Caco-2 (cell line): Measurements from ENCODE around the gene NSD1. TPM values are rescaled to one million over a fixed set of nuclear protein-coding genes. Genes with fewer than 3 reads are reported as not detected.
A peak's percentile ranks its signal among the peaks of the same experiment; 100 is the strongest.

Source experiments
- BruUV-seq: library from RNA; stranded (reverse); fragments of 400-500 nt; replicated peaks from 2 replicates; lab custom pipeline; 2021; lab: Mats Ljungman, UMichigan
- CTCF ChIA-PET: fragments of 300-600 bp; sonication (Branson Sonifier 250); formaldehyde crosslinking; loops from one replicate; lab custom pipeline; 2022; ENCODE audit warnings: antibody characterized with exemption; lab: Charles Lee
- POLR2A ChIA-PET: fragments of 300-600 bp; sonication (Branson Sonifier 250); formaldehyde crosslinking; loops from one replicate; lab custom pipeline; 2022; ENCODE audit warnings: antibody characterized with exemption; lab: Charles Lee
- DNase-seq, 2 experiments: peaks; one replicate each; pipeline versions ENCODE4 v3.0.0 to v3.0.0-alpha.2; 2020 to 2022
- H3K27me3 ChIP-seq: replicated peaks from 2 replicates; pipeline ENCODE4 v1.6.0; 2011; ENCODE audit warnings: low read length; ENCODE audit not compliant: control insufficient read depth, insufficient read depth
- H3K36me3 ChIP-seq: 2 replicates; pipeline ENCODE4 v1.5.1; 2011; ENCODE audit warnings: low read length; ENCODE audit not compliant: control insufficient read depth, insufficient read depth
- H3K4me1 ChIP-seq: fragments of 250-450 bp; sonication (Bioruptor Pico); 2 replicates; pipeline ENCODE4 v1.5.1; 2020; ENCODE audit warnings: mild to moderate bottlenecking
- H3K4me3 ChIP-seq: 2 replicates; pipeline ENCODE4 v1.5.1; 2011; ENCODE audit warnings: low read depth, mild to moderate bottlenecking, control low read depth, low read length
- H3K9me3 ChIP-seq: fragments of 250-450 bp; sonication (Bioruptor Pico); 2 replicates; pipeline ENCODE4 v1.5.1; 2020; ENCODE audit warnings: mild to moderate bottlenecking, moderate library complexity
- H3K27ac Mint-ChIP-seq: one replicate; pipeline ENCODE4 v1.8.0; 2022; ENCODE audit warnings: mixed read lengths; ENCODE audit not compliant: unreplicated experiment
- H3K27me3 Mint-ChIP-seq: one replicate; pipeline ENCODE4 v1.8.0; 2022; ENCODE audit warnings: mixed read lengths; ENCODE audit not compliant: insufficient read depth, unreplicated experiment
- H3K36me3 Mint-ChIP-seq: one replicate; pipeline ENCODE4 v1.8.0; 2022; ENCODE audit warnings: mild to moderate bottlenecking, mixed read lengths; ENCODE audit not compliant: insufficient read depth, unreplicated experiment
- H3K4me1 Mint-ChIP-seq: one replicate; pipeline ENCODE4 v1.8.0; 2022; ENCODE audit warnings: low read depth, mixed read lengths; ENCODE audit not compliant: unreplicated experiment
- H3K4me3 Mint-ChIP-seq: one replicate; pipeline ENCODE4 v1.8.0; 2022; ENCODE audit warnings: mild to moderate bottlenecking, moderate library complexity, mixed read lengths; ENCODE audit not compliant: unreplicated experiment
- H3K9me3 Mint-ChIP-seq: one replicate; pipeline ENCODE4 v1.8.0; 2022; ENCODE audit warnings: mixed read lengths; ENCODE audit not compliant: unreplicated experiment
- CTCF ChIP-seq, 2 experiments: fragments of 200-600 bp in 1 of 2; IDR thresholded peaks; 1 replicate in 1 of 2; 2 replicates in 1 of 2; pipeline versions ENCODE4 v1.5.1 to v1.8.0; 2011 to 2022; ENCODE audit warnings: antibody characterized with exemption in 1 of 2, control low read depth in 1 of 2, inconsistent platforms in 1 of 2, low read depth in 1 of 2, low read length in 1 of 2, mild to moderate bottlenecking in 1 of 2, moderate library complexity in 1 of 2; ENCODE audit not compliant: insufficient read depth in 1 of 2, severe bottlenecking in 1 of 2, unreplicated experiment in 1 of 2
- intact Hi-C: fragments of 100-400 bp; cut with micrococcal nuclease; formaldehyde crosslinking; loops from one replicate; pipeline ENCODE4 v1.10.0; 2022; ENCODE audit not compliant: unreplicated experiment
- total RNA-seq: library from RNA; stranded (reverse); gene quantifications from 2 replicates; pipeline ENCODE4 v1.2.3, GENCODE V29; 2022

The NSD1 gene
- total RNA-seq, 1 experiment from 2014 or later = 67.4 TPM

GRCh38 chr5:177347699-177348098 is 214.1 kb downstream of the NSD1 start:
- CTCF ChIA-PET = no interaction called here
- no peaks in the 10 kb centered on the region for H3K27me3 ChIP-seq
- Mint-ChIP-seq H3K4me1 (peaks cover 18% of the 10 kb centered on the region), H3K36me3 (peaks cover 56% of the 10 kb centered on the region), H3K4me3 (no peak overlapping the region), H3K27ac (no peak overlapping the region), H3K9me3 (no peaks in the 10 kb centered on the region), H3K27me3 (no peaks in the 10 kb centered on the region)
- peaks cover 12% of the 10 kb centered on the region; the same call in 1 of the 2 replicates for H3K4me1 ChIP-seq
- POLR2A ChIA-PET = no interaction called here
- no peaks in the 10 kb centered on the region for H3K9me3 ChIP-seq
- H3K36me3 ChIP-seq = 0 out of 2 replicates have a peak, but pooled peaks cover 2% of the 10 kb centered on the region
- BruUV-seq = no TSS peak
- intact Hi-C loops = no loop called here
- no peak overlapping the region for H3K4me3 ChIP-seq
- TF ChIP-seq CTCF (IDR thresholded peaks at IDR 0.05; ENCODE audit: insufficient read depth in 1 of 2, low read depth in 1 of 2, low read length in 1 of 2, severe bottlenecking in 1 of 2, unreplicated experiment in 1 of 2) = no peak
- no peak for DNase-seq

DNA sequence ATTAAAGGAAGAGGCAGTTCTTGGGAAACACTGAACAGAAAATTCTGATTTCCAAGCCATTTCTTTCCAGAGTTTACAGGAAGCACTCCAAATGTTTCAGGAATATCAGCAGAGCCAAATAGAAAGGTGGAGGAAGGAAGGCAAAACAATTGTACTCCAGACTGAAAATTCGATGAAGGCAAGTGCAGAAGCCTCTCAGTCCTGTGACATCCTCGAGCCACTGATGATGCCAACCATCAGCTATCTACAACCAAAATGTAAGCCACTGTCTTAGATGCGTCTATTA is 215.7 kb downstream of the NSD1 start:
- intact Hi-C loops = no loop called here
- Mint-ChIP-seq H3K27ac (no peak overlapping the region), H3K4me1 (peaks cover 22% of the 10 kb centered on the region), H3K27me3 (no peaks in the 10 kb centered on the region), H3K36me3 (peaks cover 49% of the 10 kb centered on the region), H3K9me3 (peaks cover 5% of the 10 kb centered on the region), H3K4me3 (peak overlapping the region; percentile 95)
- no peak overlapping the region for H3K4me3 ChIP-seq
- ChIA-PET CTCF (interaction anchor here (0.8 kb wide), 1 partner anchor 22 kb away, joined by 3 read pairs; no protein-coding TSS in a partner anchor), POLR2A (no interaction called here)
- no peaks in the 10 kb centered on the region for H3K9me3 ChIP-seq
- H3K27me3 ChIP-seq = no peaks in the 10 kb centered on the region
- BruUV-seq = no TSS peak
- no peak for TF ChIP-seq CTCF (IDR thresholded peaks at IDR 0.05; ENCODE audit: insufficient read depth in 1 of 2, low read depth in 1 of 2, low read length in 1 of 2, severe bottlenecking in 1 of 2, unreplicated experiment in 1 of 2)
- H3K36me3 ChIP-seq = 0 out of 2 replicates have a peak, but pooled peaks cover 2% of the 10 kb centered on the region
- DNase-seq = no peak
- peaks cover 12% of the 10 kb centered on the region; the same call in 1 of the 2 replicates for H3K4me1 ChIP-seq

DNA sequence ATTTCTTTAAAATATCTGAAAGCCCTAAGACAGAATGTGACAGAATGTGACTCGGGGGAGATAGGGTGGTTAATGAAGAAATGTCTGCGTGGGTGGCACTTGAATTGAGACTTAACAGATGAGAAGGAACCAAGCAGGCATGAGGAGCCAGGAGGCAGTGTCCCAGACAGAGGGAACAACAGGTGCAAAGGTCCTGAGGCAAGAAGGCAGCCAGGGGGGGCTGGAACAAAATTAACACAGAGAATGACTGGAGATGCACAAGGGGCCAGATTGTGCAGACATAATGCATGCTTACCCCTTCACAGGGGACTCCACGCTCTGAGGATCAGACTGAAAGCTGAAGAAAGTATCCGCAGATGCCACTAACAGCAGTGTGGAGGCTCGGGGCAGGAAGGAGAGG is 216.2 kb downstream of the NSD1 start:
- 0 out of 2 replicates have a peak, but pooled peaks cover 2% of the 10 kb centered on the region for H3K36me3 ChIP-seq
- H3K9me3 ChIP-seq = no peaks in the 10 kb centered on the region
- peaks cover 44% of the 10 kb centered on the region for H3K36me3 Mint-ChIP-seq
- no peak for TF ChIP-seq CTCF (IDR thresholded peaks at IDR 0.05; ENCODE audit: insufficient read depth in 1 of 2, low read depth in 1 of 2, low read length in 1 of 2, severe bottlenecking in 1 of 2, unreplicated experiment in 1 of 2)
- peak overlapping the region; percentile 95 for H3K4me3 Mint-ChIP-seq
- H3K27ac Mint-ChIP-seq = no peak overlapping the region
- no peak for DNase-seq
- no peaks in the 10 kb centered on the region for H3K27me3 ChIP-seq
- no peak overlapping the region for H3K4me3 ChIP-seq
- peaks cover 9% of the 10 kb centered on the region for H3K9me3 Mint-ChIP-seq
- ChIA-PET CTCF (no interaction called here), POLR2A (no interaction called here)
- no TSS peak for BruUV-seq
- H3K27me3 Mint-ChIP-seq = no peaks in the 10 kb centered on the region
- intact Hi-C loops = loop anchor here (2.0 kb wide), 2 partner anchors 21 to 37 kb away; no protein-coding TSS in a partner anchor
- H3K4me1 ChIP-seq = peaks cover 12% of the 10 kb centered on the region; the same call in 1 of the 2 replicates
- H3K4me1 Mint-ChIP-seq = peaks cover 26% of the 10 kb centered on the region

Other genes starting within 250 kb of the NSD1 start
- 0.29 and 0.97 TPM in 2 replicates for gene HK3, start 234.4 kb upstream of the NSD1 start, total RNA-seq
- 52.8 and 58.3 TPM in 2 replicates for gene UIMC1, start 127.0 kb upstream of the NSD1 start, total RNA-seq
- gene ZNF346, start 111.1 kb upstream of the NSD1 start, total RNA-seq = 24.2 and 29.3 TPM in 2 replicates
- 186 and 190 TPM in 2 replicates for gene FGFR4, start 46.9 kb upstream of the NSD1 start, total RNA-seq
- gene RAB24, start 169.9 kb downstream of the NSD1 start, total RNA-seq = 29.9 and 31.7 TPM in 2 replicates
- 201 and 229 TPM in 2 replicates for gene PRELID1, start 170.0 kb downstream of the NSD1 start, total RNA-seq
- gene MXD3, start 178.1 kb downstream of the NSD1 start, total RNA-seq = 19.8 and 20.6 TPM in 2 replicates
- 240 and 241 TPM in 2 replicates for gene LMAN2, start 217.9 kb downstream of the NSD1 start, total RNA-seq
- 15.2 and 16.7 TPM in 2 replicates for gene RGS14, start 224.2 kb downstream of the NSD1 start, total RNA-seq